Activated gamma-delta T cell treated with anti-CD3 and anti-CD28 coated beads, Interleukin-2, amount 50 U/mL, for 16 hours (primary cell): Measurements from ENCODE around the gene PRLR.
"Not testable (repeated sequence)": the region's sequence is repeated elsewhere in the genome, so short reads cannot be mapped to it uniquely, and the experiment has no call there.

Experiments
- DNase-seq: peaks from one replicate; pipeline ENCODE4 v3.0.0-alpha.2; 2020; ENCODE audit warnings: low read depth

The PRLR gene

DNA sequence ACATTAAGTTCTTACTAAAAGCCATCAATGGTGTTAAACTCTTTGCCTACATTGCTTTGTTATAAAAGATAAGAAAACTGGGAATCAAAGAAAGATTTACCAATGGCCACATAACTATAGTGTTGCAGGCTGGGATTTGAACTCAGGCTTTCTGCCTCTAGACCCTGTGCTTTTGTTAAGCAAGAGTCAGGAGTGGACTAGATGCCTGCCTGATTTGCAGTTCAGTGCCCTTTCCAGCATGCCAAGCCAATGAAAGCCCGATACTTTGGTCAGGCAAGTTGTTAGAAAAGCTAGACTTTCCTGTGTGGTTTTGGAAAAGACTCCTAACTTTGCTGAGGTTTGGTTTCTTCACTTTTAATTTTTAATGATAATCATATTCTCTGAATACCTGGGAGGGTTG lies 161.1 kb downstream of the PRLR start:
- no peak for DNase-seq

DNA sequence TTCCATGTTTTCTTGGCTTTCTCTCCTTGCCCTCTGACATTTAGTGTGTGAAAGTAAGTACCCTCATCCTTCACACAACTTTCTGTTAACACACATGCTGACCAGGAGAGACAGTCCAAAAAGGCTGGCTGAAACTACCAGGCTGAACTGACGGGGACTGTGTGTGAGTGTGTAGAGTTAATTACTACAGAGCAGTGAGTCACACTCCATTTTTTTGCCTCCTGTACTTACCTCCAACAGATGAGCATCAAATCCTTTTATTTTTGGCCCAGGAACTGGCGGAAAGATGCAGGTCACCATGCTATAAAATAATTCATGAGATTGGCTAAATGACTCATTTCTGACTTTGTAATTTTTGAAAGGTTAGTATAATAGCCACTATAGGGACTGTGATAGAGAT lies 162.3 kb downstream of the PRLR start:
- no peak for DNase-seq

DNA sequence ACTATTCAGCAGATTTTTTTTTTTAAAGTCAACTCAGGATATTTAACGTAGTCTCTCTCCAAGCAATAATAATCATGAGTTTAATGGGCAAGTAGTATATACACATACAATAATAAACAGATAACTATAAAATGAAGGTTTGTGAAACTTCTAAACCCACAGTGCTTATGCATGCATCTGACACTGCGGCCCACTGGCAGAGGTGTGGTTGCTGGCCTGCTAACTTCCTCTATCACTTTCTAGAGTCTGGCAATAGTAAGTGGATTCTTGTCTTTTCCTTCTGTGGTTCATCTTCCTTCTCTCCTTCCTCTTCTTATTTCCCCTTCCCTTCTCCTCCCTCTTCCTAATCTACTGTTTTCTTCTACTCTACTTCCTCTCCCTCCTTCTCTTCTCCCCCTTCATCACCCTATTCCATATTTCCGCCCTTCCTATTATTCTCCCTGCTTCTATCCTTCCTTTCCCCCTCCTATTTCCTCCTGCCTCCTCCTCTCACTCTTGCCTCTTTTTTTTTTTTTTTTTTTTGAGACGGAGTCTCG lies 164.0 kb downstream of the PRLR start:
- no peak for DNase-seq

DNA sequence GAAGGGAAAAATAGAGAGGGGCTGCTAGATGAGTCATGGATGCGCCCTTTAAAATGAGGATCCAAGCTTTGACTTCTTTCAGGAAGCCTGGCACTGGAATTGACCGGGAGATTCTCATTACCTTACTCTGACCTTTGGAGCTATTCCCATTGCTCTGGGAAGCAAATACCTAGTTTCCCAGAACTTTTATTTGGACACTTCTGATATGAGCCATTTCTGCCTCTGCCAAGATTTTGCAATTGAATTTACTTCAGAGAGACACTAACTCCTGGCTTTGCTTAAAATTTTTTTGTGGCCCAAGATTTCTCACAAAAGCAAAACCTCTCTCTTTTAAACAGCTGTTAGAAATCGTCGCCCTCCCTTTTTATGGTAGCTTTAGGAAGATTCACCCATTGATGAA lies 166.9 kb downstream of the PRLR start:
- no peak for DNase-seq

DNA sequence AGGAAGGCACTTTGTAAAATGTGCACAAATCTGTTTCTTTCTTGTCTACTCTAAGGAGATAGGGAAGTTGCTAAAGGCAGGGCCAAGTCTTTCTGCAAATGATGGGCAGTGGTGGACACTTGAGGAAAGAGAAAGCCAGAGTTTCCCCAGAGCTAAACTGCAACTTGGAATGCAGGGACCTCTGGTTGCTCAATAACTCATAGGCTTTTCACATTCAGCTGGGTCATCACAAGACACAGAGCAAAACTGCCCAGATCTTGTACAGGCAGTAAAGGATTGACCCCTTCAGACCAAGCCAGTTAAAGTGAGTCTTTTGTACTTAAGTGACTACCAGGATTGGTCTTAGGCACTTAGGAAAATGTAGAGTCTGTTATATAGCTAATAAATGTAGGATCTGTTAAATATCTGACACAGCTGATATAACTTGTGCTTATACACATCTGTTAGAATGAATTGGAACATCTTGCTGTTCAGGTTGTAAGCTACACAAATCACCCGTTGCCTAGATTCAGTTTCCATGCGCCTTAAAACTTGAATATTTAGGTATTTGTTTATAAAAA lies 169.0 kb downstream of the PRLR start:
- no peak for DNase-seq

DNA sequence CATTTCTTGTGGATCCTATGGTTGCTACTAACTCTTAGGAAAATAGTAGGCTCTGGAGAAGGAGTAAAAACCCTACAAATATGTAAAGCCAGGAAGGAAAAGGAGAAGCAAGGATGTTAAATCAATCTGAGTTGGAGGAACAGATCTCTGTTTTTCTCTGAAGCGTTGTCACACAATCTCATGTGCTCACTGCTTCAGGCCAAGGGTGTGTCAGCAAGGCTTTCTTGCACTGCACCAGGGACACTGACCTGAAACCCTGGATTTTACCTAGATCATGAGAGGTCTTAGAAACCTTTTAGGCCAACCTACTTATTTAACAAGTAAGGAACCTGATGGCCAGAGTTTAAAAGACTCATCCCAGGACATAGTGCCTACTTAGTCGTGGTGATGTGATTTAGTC lies 170.1 kb downstream of the PRLR start:
- no peak for DNase-seq

DNA sequence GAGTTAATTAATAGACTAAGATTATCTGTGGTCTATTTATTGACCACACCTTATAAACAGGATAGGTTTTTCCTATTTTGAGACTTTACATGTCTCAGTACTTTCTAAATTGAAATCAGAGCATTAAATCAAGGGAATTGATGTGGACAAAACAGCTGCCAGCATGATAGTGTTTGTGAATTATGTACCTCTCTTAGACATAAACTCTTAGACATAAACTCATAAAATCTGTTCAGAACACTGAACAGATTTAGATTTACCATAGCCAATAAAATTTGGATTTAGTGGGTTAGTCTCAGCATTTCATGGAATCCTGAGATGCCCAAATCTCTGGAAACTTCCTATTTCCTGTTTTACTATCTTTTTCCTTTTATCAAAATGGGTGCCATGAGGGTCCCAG lies 171.0 kb downstream of the PRLR start:
- no peak for DNase-seq

DNA sequence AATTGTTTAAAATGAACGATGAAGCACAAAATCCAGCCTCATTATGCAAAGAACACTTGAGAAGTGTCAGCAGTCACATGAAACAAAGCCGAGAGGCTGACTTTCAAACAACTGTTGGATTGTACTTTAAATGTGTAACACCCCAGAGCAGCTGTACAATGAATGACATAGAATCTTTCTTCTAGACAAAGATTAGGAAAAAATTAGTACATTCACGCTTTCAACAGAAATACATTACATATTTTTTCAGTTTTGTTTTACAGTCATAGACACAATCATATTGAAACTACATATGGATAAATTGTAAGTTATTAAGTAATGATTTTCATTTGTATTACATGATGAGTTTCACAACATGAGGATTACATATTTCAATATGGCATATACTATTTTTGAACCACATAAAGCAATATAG lies 171.9 kb downstream of the PRLR start:
- DNase-seq: no peak

DNA sequence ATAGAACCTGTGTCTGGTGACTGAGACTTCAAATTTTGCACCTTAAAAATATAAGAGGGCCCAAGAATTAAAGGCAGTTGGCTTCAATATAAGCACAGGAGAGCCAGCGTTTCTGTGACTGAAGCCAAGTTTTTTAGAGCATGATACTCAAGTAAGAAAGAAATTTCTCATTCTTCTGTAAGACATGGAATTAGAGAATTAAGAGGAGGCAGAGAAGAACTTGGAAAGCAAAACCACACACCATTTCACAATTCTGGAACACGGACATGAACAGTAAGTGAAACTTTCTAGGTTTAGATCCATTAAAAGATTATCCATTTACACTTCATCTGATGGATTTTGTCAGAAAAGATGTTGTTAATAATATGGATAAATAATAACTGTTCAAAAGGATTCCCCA lies 173.6 kb downstream of the PRLR start:
- no peak for DNase-seq

DNA sequence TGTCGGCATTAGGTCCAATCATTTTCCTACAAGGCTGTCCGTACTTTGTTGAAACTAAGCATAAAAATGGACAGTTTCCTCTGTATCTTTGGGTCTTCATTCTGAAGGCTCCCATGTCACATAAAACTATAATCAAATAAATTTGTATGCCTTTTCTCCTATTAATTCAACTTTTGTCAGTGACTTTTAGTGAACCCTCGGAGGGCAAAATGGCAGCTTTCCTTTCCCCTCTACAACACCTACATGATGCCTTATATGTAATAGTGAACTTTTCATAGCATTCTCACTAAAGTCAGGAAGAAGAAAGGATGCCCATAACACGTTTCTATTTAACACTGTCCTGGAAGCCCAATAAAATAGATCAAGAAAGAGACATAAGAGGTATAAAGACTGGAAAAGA lies 177.4 kb downstream of the PRLR start:
- no peak for DNase-seq

DNA sequence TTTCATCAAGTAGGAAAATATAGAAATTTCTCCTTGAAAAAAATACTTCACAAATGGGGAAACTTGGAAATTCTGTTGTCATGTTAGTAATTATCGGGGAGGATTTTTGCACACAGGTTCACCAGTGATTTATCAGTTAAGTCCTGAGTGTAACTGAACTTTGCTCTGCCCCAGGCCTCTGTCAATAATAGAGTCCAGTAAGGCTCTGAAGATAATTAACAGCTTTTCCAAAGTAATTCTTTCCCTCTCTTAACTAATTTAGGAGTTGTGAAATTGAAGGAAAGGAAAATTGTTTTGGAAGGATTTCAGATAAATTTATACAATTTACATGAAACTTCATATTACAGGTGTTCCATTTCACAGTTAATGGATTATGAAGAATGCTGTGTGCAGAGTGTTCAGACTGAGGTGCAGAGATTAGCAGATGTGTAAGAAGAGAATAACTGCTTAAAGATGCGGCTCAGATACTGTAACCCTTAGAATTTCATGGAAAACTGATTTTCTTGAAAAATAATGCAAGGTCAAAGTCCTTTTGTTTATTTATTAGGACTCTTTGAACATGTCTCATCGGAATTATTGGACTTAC lies 179.7 kb downstream of the PRLR start:
- DNase-seq: no peak

DNA sequence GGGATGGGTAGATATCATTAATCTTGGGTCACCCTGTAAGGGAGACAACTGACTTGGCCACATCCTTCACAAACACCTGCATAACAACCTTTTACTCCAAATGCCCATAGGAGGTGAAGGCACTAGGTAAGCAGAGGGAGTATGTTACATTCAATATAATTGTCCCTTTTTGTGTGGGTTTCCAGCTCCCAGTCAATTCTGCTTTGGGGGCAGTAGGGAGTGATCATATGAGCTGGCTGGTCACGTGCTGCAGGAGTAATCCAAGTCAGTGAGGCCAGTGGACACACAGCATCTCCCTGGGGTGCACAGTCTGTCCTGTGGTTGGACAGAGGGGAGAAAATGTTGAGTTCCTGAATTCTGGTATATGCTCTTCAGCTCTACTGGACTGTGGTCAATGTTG lies 181.4 kb downstream of the PRLR start:
- DNase-seq: no peak

DNA sequence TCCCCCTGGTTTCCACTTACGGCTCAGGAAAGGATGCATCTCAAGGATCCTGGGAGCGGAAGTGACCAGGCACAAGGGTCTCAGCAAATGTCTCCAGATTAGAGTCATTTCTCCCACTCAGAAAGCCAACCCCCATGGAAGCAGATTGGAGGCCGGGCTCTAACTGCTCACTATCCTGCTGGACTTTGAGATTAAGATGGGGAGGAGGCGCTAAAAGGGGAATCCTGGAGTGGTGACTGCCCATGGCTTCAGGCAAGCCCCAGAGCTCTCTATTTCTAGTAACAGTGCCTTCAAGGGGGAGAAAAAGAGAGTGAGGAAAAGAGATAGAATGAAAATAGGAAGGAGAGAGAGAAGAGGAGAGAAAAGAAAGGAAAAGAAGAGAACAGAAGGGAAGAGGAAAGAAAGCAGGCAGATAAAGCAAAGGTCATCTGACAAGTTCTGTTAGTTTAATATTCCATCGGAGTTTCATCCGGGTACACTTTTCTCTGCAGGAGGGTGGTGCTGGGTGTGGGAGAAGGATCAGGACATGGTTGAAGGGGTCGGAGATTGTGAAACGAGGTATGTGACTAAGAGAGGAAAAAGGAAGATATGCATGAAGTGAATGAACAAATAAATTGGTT lies 182.4 kb downstream of the PRLR start, which contains the start of gene AGXT2:
AGXT2 (minus strand) TSS at position 165 of the 620 bp plus-strand sequence; CDS start at position 108, 57 bp downstream.
- no peak for DNase-seq

DNA sequence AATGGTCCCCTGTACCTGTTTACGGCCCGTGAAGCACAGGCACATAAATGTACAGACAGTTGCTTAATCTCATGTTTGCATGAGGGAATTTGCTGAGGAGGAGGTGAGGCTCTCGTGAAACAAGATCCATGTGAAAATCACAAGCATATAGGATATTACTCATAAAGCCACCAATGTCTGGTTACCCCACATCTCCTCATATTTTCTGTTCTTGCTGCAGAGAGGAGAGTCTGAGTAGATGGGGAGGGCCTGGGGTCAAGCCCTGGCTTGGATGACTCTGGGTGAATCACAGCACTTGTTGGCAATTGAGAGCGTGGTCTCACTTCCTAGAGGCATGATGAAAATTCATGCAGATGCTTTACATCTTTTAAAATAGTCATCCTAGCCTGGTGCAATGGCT lies 183.5 kb downstream of the PRLR start:
- no peak for DNase-seq

DNA sequence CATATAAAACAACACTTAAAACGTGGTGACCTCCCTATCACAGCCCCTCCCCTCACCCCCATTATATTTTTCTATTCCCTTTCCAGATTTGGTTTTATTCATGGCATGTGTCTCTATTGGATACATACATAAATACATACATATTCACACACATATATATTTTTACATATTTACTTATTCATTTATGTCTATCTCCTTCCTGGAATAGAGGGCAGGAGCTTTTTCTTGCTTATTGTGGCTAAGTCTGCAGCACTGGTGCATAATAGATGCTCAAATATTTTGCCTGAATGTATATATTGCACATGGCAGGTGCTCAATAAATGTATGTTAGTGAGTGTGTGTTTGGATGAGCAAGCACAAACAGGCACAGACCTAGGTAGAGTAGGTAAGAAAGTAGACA lies 185.0 kb downstream of the PRLR start:
- no peak for DNase-seq

DNA sequence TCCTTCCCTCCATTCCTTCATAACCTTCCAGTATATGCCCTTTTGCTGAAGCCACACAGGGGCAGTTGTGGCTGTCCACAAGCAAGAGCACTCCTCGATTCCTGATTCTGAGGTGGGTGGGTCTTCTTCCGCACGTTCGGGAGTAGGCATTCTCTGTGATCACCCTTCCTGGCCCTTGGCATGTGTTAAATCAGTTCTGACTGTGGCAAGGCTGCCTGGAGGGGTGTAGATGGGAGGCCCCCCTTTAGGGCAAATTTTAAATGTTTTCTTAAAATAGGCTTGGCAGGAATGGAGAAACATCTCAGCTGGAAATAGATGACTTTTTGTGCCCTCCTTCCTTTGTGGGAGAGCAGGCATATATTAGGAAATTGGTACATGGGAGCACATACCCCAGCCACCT lies 185.6 kb downstream of the PRLR start:
- no peak for DNase-seq

DNA sequence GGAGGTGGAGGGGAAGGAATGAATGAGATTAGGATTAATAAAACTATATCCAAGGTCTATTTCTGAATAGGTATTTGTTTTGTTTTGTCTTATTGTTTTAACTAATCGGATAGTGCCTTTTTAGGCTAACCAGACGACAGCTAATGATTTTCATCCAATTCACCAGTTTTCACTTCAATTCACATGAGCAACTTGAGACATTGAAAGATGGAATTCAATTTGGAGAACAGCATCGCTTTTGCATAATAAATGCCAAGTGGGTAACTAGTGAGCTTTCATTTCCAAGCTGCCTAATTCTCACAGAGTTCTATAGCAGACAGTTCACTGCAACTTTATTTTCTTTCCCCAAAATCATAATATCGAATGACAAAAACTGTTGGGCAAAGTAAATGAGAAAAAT lies 187.5 kb downstream of the PRLR start:
- DNase-seq: no peak

DNA sequence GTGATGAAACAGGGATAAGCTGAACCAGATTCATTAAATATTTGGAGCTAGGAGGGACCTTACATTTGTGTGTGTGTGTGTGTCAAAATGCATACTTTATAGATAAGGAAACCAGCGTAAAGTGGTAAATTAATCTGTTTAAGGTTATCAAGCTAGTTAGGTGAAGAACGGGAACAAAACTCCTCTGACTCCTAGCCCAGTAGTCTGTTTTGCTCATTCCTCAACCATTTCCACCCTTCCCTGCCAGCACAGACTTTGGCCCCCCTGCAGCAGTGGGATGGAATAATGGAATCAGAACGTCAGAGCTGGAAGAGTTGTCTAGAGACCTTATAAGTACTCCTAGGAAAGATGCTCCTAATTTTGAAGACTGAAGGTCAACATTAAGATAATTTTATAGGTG lies 189.0 kb downstream of the PRLR start:
- no peak for DNase-seq

DNA sequence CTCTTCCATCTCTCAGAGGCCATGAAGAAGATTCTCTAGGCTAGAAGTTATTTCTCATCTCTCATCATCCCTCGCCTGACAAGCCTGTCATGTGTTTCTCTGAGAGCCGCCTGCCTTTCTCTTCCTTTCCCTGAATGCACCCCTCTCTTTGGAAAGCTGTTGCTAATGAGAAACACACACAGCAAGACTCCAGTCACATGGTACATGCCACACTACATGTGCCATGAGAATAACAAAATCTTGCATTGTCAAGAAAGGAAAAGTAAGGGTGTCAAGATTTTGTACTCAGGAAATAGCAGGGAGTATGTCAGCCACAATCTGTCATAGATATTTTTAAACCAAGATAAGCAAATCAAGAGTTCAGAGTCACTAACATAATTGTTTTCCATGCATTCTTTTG lies 191.4 kb downstream of the PRLR start:
- no peak for DNase-seq

DNA sequence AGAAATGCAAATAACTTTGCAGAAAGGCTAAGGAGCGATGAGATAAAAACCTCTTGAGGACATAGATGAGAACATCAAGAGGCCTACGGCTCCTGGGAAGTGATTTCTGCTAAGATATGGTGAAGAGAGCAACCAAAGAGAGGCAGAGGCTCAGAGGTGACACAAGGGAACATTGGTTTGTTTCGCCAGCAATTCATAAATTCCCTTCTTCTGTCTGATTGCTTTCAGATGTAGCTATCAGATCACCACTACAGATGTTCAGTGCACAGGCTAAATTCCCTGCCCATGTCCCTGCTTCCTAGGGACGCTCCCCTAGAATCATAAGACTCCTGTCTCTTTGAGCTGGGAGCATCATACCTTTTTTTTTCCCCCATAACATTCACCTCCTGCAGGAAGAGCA lies 193.8 kb downstream of the PRLR start:
- DNase-seq: no peak

DNA sequence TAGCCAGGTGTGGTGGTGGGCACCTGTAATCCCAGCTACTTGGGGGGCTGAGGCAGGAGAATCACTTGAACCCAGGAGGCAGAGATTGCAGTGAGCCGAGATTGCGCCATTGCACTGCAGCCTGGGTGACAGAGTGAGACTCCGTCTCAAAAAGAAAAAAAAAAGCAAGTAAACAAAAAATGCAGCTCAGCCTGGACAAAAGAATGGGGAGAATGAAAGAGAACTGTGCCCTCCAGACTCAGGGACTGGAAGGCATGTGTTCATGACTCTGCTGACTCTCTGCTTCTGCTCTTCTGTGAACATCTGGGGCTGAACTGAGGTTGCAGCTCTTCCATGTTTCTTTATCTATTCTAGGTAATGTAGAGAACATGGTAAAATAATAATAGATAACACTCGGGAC lies 194.4 kb downstream of the PRLR start:
- DNase-seq: not testable (repeated sequence)

DNA sequence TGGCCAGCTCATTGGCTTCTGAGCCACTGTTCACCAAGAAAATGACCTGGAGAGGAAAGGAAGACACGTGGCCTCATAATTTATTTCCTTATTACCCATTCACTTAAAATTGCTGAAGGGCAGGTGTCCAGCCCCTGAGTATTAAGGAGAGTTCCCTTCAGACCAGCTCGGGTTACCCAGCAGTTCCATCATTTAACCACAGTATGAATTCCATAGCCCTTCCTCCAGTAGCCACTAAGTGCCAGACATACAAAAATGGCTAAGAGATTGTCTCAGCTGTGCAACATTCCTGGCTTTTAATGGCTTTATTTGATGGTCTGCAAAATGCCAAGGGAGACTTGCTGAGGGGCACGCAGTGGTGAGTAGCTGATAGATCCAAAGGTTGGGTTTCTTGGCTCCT lies 195.0 kb downstream of the PRLR start:
- DNase-seq: no peak

DNA sequence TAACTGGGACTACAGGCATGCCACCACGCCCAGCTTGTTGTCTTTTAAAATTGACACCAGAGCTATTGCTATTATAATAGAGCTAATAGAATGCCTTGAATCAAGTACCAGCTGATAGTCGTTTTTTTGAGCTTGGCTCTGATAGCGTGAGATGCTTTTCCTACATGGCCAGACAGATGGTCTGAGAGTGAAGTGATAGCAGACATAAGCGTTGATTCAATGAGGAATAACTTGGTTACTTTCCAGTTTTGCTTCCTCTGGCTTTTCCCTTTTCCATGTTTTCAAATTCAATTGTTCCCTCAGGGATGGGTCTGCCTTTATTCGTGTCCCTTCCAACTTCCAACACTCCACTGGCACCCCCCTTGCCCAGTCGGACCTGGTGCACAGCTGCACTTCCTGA lies 197.9 kb downstream of the PRLR start:
- no peak for DNase-seq

DNA sequence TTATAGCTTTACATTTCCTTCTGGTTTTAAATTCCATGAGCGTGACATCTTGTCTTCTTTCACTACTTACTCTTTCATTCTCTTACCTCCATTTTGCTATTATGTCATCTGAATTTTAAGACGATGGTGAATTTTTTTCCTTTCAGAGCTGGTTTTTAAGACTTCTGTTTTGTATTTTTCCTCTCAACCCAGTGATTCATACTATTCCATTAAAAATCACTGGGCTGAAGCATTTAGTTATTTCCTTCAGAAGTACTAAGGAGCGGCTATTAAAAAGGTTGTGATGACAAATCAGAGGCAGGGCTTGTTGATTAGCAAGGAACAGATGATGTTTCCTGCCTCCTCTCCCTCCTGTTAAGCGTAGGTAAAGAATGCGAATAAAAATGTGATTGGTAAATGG lies 199.0 kb downstream of the PRLR start:
- no peak for DNase-seq
